Body of pancreas (tissue), 4 donors: ENCODE measurements around the gene NBPF1. TPM values are rescaled to one million over a fixed set of nuclear protein-coding genes. Genes with fewer than 3 reads are reported as not detected.
"Not testable (repeated sequence)": the region's sequence is repeated elsewhere in the genome, so short reads cannot be mapped to it uniquely, and the experiment has no call there.

Experiments used
- ATAC-seq: fragments of 150-250 bp; one replicate; pipeline ENCODE4 v1.9.1; 2016
- DNase-seq, 4 donors: peaks; one replicate each; pipeline ENCODE4 v3.0.0-alpha.2; 2019
- H3K27ac ChIP-seq, 4 donors: fragments of 200-600 bp; sonication (generic); 1 replicate in 3 of 4; 2 replicates in 1 of 4; pipeline versions ENCODE4 v1.5.1 to v1.6.1; 2016 to 2019; ENCODE audit warnings: mild to moderate bottlenecking in 1 of 4, mixed read lengths in 1 of 4, moderate library complexity in 1 of 4
- H3K27me3 ChIP-seq, 2 donors: fragments of 200-600 bp; sonication (generic); one replicate each; pipeline ENCODE4 v1.6.0; 2016; ENCODE audit warnings: mild to moderate bottlenecking in 1 of 2
- H3K36me3 ChIP-seq, 2 donors: fragments of 200-600 bp; sonication (generic); replicated peaks in 1 of 2; 2 replicates each; pipeline ENCODE4 v1.5.1; 2016; ENCODE audit warnings: low read depth in 2 of 2; ENCODE audit not compliant: insufficient read depth in 1 of 2
- H3K4me1 ChIP-seq: fragments of 200-600 bp; sonication (generic); one replicate; pipeline ENCODE4 v1.6.0; 2016
- H3K4me3 ChIP-seq, 2 donors: fragments of 200-600 bp; sonication (generic); 1 replicate in 1 of 2; 2 replicates in 1 of 2; pipeline ENCODE4 v1.5.1; 2016 to 2019
- H3K9me3 ChIP-seq, 3 donors: fragments of 200-600 bp; sonication (generic); 1 replicate in 2 of 3; 2 replicates in 1 of 3; pipeline ENCODE4 v1.5.1; 2016
- POLR2A ChIP-seq, 3 donors: fragments of 450-650 bp; IDR thresholded peaks; one replicate each; pipeline ENCODE4 v1.6.1; 2016; ENCODE audit warnings: antibody characterized with exemption in 3 of 3, mild to moderate bottlenecking in 2 of 3
- WGBS, 2 donors: methylation state at CpG; one replicate each; pipeline ENCODE4 v1.1.5; 2017; 5-methylcytosine and 5-hydroxymethylcytosine counted together
- intact Hi-C: fragments of 100-400 bp; cut with DNase I; formaldehyde crosslinking; loops from one replicate; pipeline ENCODE4 v1.15.1; 2023
- total RNA-seq, 2 donors: library from RNA; depleted of rRNA; stranded (reverse); fragments of >200 nt; gene quantifications; one replicate each; pipeline ENCODE4 v1.1.0, GENCODE V29; 2016
- TF ChIP-seq, protein P1 (sequence below), 7 experiments: fragments of 450-650 bp in 4 of 7; fragments of 200-600 bp in 3 of 7; sonication (generic) in 3 of 7; IDR thresholded peaks; one replicate each; pipeline ENCODE4 v1.5.1; 2016 to 2019; ENCODE audit warnings: antibody characterized with exemption in 7 of 7

NBPF1 gene
- total RNA-seq, 2 donors from 2014 or later: 22.3 to 41.5 TPM

DNA sequence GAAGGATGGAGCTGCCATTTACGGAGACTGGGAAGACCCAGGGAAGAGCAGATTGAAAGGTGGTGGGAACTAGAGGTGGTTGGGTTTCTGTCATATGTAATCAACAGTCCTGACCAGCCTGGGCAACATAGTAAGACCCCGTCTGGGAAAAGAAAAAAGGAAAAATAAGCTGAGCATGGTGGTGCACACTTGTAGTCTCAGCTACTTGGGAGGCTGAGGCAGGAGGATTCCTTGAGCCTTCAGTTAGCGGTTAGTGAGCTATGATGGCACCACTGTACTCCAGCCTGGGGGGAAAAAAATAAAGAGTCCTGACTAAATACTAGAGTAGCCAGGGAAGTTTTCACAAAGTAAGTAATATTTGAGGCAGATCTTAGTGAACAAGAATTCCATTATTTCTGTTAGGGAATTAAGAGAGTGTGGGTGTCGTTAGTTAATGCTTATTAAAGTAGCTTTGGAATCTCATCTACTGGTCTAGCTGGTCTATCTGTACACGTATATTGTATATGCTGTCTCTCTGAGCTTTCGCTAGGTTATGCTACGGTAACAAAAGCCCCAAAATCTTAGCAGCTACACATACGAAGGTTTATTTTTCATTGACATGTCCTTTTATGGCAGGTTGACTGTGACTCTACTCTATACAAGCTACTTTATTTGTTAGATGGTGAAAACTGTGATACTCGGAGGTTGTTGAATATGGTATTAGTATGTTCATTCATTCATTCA is 4.4 kb downstream of the NBPF1 start:
- WGBS, 2 donors: 88 to 91% methylated on average over 9 of the region's 9 CpGs
- peaks cover 24% of the 10 kb centered on the region for H3K4me1 ChIP-seq
- H3K27me3 ChIP-seq: no peaks in the 10 kb centered on the region
- H3K27ac ChIP-seq: no peak overlapping the region
- ATAC-seq (no peak), DNase-seq (no peak)
- intact Hi-C loops: no loop called here
- no peak for TF ChIP-seq POLR2A (IDR thresholded peaks at IDR 0.05)
- TF ChIP-seq, protein P1, sequence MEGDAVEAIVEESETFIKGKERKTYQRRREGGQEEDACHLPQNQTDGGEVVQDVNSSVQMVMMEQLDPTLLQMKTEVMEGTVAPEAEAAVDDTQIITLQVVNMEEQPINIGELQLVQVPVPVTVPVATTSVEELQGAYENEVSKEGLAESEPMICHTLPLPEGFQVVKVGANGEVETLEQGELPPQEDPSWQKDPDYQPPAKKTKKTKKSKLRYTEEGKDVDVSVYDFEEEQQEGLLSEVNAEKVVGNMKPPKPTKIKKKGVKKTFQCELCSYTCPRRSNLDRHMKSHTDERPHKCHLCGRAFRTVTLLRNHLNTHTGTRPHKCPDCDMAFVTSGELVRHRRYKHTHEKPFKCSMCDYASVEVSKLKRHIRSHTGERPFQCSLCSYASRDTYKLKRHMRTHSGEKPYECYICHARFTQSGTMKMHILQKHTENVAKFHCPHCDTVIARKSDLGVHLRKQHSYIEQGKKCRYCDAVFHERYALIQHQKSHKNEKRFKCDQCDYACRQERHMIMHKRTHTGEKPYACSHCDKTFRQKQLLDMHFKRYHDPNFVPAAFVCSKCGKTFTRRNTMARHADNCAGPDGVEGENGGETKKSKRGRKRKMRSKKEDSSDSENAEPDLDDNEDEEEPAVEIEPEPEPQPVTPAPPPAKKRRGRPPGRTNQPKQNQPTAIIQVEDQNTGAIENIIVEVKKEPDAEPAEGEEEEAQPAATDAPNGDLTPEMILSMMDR (IDR thresholded peaks at IDR 0.05): no peak
- H3K4me3 ChIP-seq: no peak overlapping the region
- H3K9me3 ChIP-seq: no peaks in the 10 kb centered on the region
- H3K36me3 ChIP-seq: peaks cover 0 to 3% of the 10 kb centered on the region in 2 donors

DNA sequence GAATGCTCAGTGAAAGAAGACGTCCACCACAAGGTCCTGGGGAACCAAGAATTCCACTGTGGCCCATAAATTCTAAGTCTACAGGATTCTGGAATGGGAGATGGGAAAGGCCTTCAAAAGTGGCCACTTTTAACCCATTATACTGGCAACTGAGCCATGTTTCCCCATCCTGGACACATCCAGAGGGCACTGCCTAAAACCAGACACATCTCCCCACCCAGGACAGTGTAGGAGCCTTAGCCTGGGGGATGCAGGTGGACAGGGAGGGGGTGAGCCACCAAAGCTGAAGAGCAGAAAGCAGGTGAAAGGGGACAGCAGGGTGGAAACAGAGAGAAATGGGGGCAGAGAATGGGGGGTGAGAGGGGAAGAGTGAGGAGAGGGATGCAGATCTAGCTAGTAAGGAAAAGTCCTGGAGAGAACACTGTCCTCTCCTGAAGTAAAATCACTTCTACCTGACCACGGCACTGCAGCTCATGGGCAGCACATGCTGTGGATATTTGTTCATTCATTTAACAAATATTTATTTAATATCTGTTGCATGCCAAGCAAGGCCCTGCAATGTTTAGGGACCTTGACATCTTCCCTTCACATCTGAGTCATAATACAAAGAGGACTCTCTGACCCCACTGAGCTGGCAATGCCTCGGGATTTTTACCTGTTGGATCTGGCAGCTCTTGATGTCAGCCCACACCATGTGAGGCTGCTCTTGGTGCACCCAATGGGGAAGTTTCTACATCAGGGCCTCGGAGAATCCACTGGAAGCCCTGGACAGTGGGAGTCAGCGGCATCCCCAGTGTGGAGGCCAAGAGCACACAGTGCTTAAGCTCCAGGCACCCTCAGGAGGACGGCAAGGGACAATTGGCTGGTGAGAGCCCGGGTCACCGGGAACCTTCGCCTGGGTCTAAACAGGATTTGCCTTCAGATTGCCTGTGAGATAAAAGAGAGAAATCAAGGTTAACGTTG is 5.2 kb downstream of the NBPF1 start:
- H3K27ac ChIP-seq, ATAC-seq, H3K9me3 ChIP-seq, H3K27me3 ChIP-seq, H3K36me3 ChIP-seq, H3K4me3 ChIP-seq, intact Hi-C loops: not testable (repeated sequence)
- WGBS, 2 donors: 73 to 79% methylated on average over 10 of the region's 10 CpGs
- peak in 3 of 4 donors; percentile 51 to 92 (median 76) for DNase-seq
- H3K4me1 ChIP-seq: peaks cover 19% of the 10 kb centered on the region

DNA sequence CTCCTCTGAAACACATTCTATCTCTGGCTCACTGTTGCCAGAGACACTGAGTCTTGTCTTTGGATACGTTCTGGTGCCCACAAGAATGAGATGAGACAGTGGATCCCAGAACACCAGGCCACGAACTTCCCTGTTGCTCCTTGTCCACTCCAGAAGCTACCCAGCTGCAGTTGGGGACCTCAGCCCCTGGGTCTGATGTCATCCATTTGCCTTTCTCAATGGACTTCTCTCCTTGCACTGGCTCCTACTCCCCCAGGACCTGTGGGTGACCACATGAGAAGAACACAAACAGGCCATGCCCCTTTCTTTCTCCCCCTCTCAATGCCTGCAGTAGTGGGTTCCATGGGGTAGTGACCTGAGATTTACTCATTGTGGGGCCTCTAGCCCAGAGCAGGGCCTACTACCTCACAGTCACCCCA is 5.9 kb downstream of the NBPF1 start:
- peaks cover 15% of the 10 kb centered on the region for H3K4me1 ChIP-seq

DNA sequence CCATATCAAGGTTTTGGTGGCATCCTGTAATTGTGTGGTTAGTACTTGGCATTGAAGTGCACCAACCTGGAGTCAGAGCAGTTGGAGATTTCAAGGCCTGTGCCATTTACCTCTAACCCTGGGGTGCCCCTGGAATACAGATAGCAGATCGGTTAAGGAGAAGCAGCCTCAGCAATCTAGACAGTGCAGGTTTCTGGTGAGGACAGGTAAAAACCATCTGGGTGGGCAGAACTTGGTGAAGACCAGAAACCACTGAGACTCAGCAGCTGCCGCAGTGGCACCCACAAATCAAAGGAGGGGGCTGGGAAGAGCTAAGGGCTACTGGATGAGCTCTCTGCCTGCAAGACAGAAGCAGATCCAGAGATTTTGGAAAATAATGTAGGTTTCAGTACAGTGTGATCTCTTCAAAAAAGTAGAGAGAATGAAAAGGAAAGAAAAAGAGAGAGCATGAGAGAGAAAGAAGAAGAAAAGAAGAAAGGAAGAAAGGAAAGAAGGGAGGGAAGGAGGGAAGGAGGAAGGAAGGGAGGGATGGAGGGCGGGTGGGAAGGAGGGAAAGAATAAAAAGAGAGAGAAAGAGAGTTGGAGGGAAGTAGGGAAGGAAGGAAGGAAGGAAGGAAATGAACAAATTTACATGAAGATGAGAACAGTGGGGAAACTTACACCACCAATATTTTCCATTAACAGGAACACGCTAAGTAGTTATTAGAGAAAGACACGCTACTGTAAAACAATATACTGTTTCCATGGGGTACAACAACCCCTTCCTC is 6.5 kb downstream of the NBPF1 start:
- WGBS, 2 donors: 86 to 89% methylated on average over 5 of the region's 5 CpGs
- H3K9me3 ChIP-seq, DNase-seq, H3K4me3 ChIP-seq, H3K4me1 ChIP-seq, H3K27ac ChIP-seq, H3K27me3 ChIP-seq, H3K36me3 ChIP-seq, ATAC-seq, intact Hi-C loops: not testable (repeated sequence)

More for the DNA sequence above, 5.9 kb downstream of the NBPF1 start:
- H3K36me3 ChIP-seq: peaks cover 0 to 3% of the 10 kb centered on the region in 2 donors
- intact Hi-C loops: no loop called here
- H3K9me3 ChIP-seq: no peaks in the 10 kb centered on the region
- H3K27me3 ChIP-seq: no peaks in the 10 kb centered on the region
- 86 to 90% methylated on average over 2 of the region's 2 CpGs for WGBS, 2 donors
- ATAC-seq: no peak
- no peak overlapping the region for H3K27ac ChIP-seq
- no peak overlapping the region for H3K4me3 ChIP-seq
- TF ChIP-seq, protein P1 (IDR thresholded peaks at IDR 0.05): no peak
- TF ChIP-seq POLR2A (IDR thresholded peaks at IDR 0.05): no peak
- DNase-seq: peak in 1 of 4 donors; percentile 22

DNA sequence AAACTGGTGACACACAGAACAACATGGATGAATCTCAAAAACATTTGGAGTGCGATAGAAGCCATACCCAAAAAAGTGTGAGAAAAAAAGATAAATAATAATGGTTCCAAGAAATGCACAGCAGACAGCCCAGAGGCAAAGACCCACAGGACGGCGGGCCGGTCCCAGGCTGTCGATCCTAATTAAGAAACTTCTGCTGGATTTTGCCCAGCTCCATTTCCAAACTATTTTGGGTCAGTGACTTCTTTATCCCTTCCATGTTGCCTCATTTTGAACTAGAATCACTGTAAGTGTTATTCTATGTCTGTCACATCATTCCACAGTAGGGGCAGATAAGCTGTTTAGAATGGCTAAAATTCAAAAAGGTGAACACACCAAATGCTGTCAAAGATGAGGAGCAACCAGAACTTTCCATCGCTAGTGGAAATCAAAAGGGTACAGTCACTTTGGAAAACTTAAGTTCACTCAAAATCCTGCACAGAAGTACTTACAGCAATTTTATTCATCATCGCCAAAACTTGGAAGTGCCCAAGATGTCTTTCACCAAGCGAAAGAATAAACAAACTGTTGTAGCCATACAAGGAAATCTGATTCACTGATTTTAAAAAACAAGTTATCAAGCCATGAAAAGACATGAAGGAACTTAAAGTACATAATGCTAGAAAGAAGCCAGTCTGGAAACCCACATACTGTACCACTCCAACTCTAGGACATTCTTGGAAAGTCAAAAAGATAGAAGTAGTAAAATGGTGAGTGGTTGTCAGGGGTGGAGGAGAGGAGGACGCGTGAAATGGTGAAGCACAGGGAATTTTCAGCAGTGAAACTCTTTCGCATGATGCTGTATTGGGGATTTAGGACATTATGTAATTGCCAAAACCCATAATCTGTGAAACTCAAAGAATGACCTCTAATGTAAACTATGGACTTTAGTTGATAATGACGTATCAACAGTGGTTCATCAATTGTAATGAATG is 7.5 kb downstream of the NBPF1 start:
- Histone ChIP-seq H3K27ac (no peak overlapping the region), H3K9me3 (no peaks in the 10 kb centered on the region), H3K36me3 (peaks cover 0 to 3% of the 10 kb centered on the region in 2 donors), H3K4me1 (peaks cover 9% of the 10 kb centered on the region), H3K4me3 (no peak overlapping the region), H3K27me3 (no peaks in the 10 kb centered on the region)
- DNase-seq (no peak), ATAC-seq (no peak)
- intact Hi-C loops: no loop called here
- WGBS, 2 donors: 78 to 80% methylated on average over 12 of the region's 12 CpGs
- no peak for TF ChIP-seq POLR2A (IDR thresholded peaks at IDR 0.05)
- TF ChIP-seq, protein P1 (IDR thresholded peaks at IDR 0.05): no peak
